Smooth muscle cell (in vitro differentiated cells): ENCODE measurements around the gene MTHFD1. TPM values are rescaled to one million over a fixed set of nuclear protein-coding genes. Genes with fewer than 3 reads are reported as not detected.

ENCODE experiments used
- DNase-seq: peaks from one replicate; lab custom pipeline; 2025; ENCODE audit not compliant: unreplicated experiment; lab: John Stamatoyannopoulos, UW
- H2AFZ ChIP-seq: fragments of 200-600 bp; sonication (generic); 2 replicates; pipeline ENCODE4 v1.6.0; 2016; ENCODE audit warnings: antibody characterized with exemption, low read depth, mild to moderate bottlenecking
- H3F3A ChIP-seq: fragments of 200-600 bp; sonication (generic); 2 replicates; pipeline ENCODE4 v1.6.0; 2017; ENCODE audit warnings: antibody characterized with exemption, low read depth
- H3K27ac ChIP-seq: fragments of 200-600 bp; sonication (generic); 2 replicates; pipeline ENCODE4 v1.5.1; 2016; ENCODE audit warnings: low read depth, mild to moderate bottlenecking
- H3K27me3 ChIP-seq: fragments of 200-600 bp; sonication (generic); 2 replicates; pipeline ENCODE4 v1.6.1; 2016; ENCODE audit warnings: low read depth, mild to moderate bottlenecking
- H3K36me3 ChIP-seq: fragments of 200-600 bp; sonication (generic); 2 replicates; pipeline ENCODE4 v1.5.1; 2016; ENCODE audit warnings: low read depth
- H3K4me1 ChIP-seq: fragments of 200-600 bp; sonication (generic); 2 replicates; pipeline ENCODE4 v1.5.1; 2016; ENCODE audit warnings: low read depth
- H3K4me2 ChIP-seq: fragments of 200-600 bp; sonication (generic); 2 replicates; pipeline ENCODE4 v1.6.0; 2016; ENCODE audit warnings: mild to moderate bottlenecking
- H3K4me3 ChIP-seq: fragments of 200-600 bp; sonication (generic); 2 replicates; pipeline ENCODE4 v1.5.1; 2016; ENCODE audit warnings: mild to moderate bottlenecking
- H3K79me2 ChIP-seq: fragments of 200-600 bp; sonication (generic); 2 replicates; pipeline ENCODE4 v1.6.0; 2016; ENCODE audit warnings: low read depth, mild to moderate bottlenecking
- H3K9ac ChIP-seq: fragments of 200-600 bp; sonication (generic); 2 replicates; pipeline ENCODE4 v1.6.0; 2016; ENCODE audit warnings: low read depth
- H3K9me3 ChIP-seq: fragments of 200-600 bp; sonication (generic); replicated peaks from 2 replicates; pipeline ENCODE4 v1.5.1; 2016; ENCODE audit warnings: low read depth
- H4K20me1 ChIP-seq: fragments of 200-600 bp; sonication (generic); 2 replicates; pipeline ENCODE4 v1.6.0; 2016; ENCODE audit warnings: low read depth
- CTCF ChIP-seq: fragments of 200-600 bp; sonication (generic); IDR thresholded peaks from 2 replicates; pipeline ENCODE4 v1.5.1; 2017; ENCODE audit warnings: borderline replicate concordance, mild to moderate bottlenecking, antibody characterized with exemption; ENCODE audit not compliant: insufficient read depth, poor library complexity, severe bottlenecking
- WGBS: methylation state at CpG from one replicate; pipeline ENCODE4 v1.1.7; 2016; ENCODE audit warnings: low lambda C conversion rate; 5-methylcytosine and 5-hydroxymethylcytosine counted together
- polyA plus RNA-seq: library from polyadenylated mRNA; unstranded; fragments of >200 nt; fragmentation: Nextera tagmentation; extraction: Ambion mirVana; gene quantifications from 2 replicates; pipeline ENCODE4 v1.2.1, GENCODE V29; 2016
- total RNA-seq: library from RNA; depleted of rRNA; stranded (reverse); fragments of >200 nt; gene quantifications from 2 replicates; pipeline ENCODE4 v1.2.3, GENCODE V29; 2014

MTHFD1 gene
- total RNA-seq: 12.8 and 18.2 TPM in 2 replicates
- 23.8 and 25.4 TPM in 2 replicates for polyA plus RNA-seq

GRCh38 chr14:64387782-64388532, at the start of gene MTHFD1:
Gene MTHFD1, plus strand, starts transcription at chr14:64388353. Its CDS starts 75 bp downstream, at chr14:64388428.
- Histone ChIP-seq H3K9ac (peak within 1 kb of the TSS; percentile 62), H3K79me2 (peaks cover 25% of the 10 kb centered on the region), H3K4me1 (peaks cover 13% of the 10 kb centered on the region), H4K20me1 (no peaks in the 10 kb centered on the region), H3K27me3 (no peaks in the 10 kb centered on the region), H3K4me3 (peak within 1 kb of the TSS; percentile 53), H3K9me3 (no peaks in the 10 kb centered on the region), H3K27ac (peak within 1 kb of the TSS; percentile 55), H3F3A (no peaks in the 10 kb centered on the region), H3K4me2 (peak within 1 kb of the TSS; percentile 85), H3K36me3 (no peaks in the 10 kb centered on the region), H2AFZ (peak within 1 kb of the TSS; percentile 82)
- TF ChIP-seq CTCF: no peak
- DNase-seq: peak; percentile 99
- under 1% methylated on average over 57 of the region's 58 CpGs for WGBS

GRCh38 chr14:64338616-64339316, 49.4 kb upstream of the MTHFD1 start:
- H3K27ac ChIP-seq: no peak overlapping the region
- H3K4me1 ChIP-seq: peaks cover 12% of the 10 kb centered on the region
- H2AFZ ChIP-seq: peak overlapping the region; percentile 76
- no peaks in the 10 kb centered on the region for H4K20me1 ChIP-seq
- no peak for TF ChIP-seq CTCF
- no peak overlapping the region for H3K9ac ChIP-seq
- peak; percentile 70 for DNase-seq
- peak overlapping the region; percentile 92 for H3K4me2 ChIP-seq
- WGBS: 2% methylated on average over 32 of the region's 49 CpGs
- H3K36me3 ChIP-seq: no peaks in the 10 kb centered on the region
- no peaks in the 10 kb centered on the region for H3F3A ChIP-seq
- no peaks in the 10 kb centered on the region for H3K9me3 ChIP-seq
- no peaks in the 10 kb centered on the region for H3K27me3 ChIP-seq
- no peaks in the 10 kb centered on the region for H3K79me2 ChIP-seq
- peak overlapping the region; percentile 73 for H3K4me3 ChIP-seq

- no peaks in the 10 kb centered on the region for H3K9me3 ChIP-seq
- peaks cover 12% of the 10 kb centered on the region for H3K4me1 ChIP-seq
- no peaks in the 10 kb centered on the region for H3F3A ChIP-seq
- peak overlapping the region; percentile 22 for H2AFZ ChIP-seq
- H3K9ac ChIP-seq: no peak overlapping the region
- no peak overlapping the region for H3K4me2 ChIP-seq
- no peak overlapping the region for H3K4me3 ChIP-seq
- H4K20me1 ChIP-seq: no peaks in the 10 kb centered on the region
- no peak for TF ChIP-seq CTCF
- H3K27ac ChIP-seq: no peak overlapping the region
- no peak for DNase-seq
- H3K27me3 ChIP-seq: no peaks in the 10 kb centered on the region
- no peaks in the 10 kb centered on the region for H3K36me3 ChIP-seq
- WGBS: 70% methylated on average over 8 of the region's 8 CpGs
- H3K79me2 ChIP-seq: no peaks in the 10 kb centered on the region
Measured at GRCh38 chr14:64340560-64341196, 47.5 kb upstream of the MTHFD1 start.
